G401 (cell line): ENCODE measurements around the gene TNXB. TPM values are rescaled to one million over a fixed set of nuclear protein-coding genes. Genes with fewer than 3 reads are reported as not detected.
"Not testable (repeated sequence)": the region's sequence is repeated elsewhere in the genome, so short reads cannot be mapped to it uniquely, and the experiment has no call there.

Experiments used
- DNase-seq: peaks from one replicate; pipeline ENCODE4 v3.0.0-alpha.2; 2015; ENCODE audit warnings: low spot score
- in situ Hi-C: cut with HindIII; loops from 2 replicates; pipeline ENCODE4 v1.10.0; 2016; ENCODE audit warnings: low sequenced_read_pairs, mixed read lengths
- total RNA-seq: library from RNA; depleted of rRNA; stranded (reverse); fragments of >200 nt; shearing (Covaris generic); gene quantifications from 2 replicates; pipeline ENCODE4 v1.2.3, GENCODE V29; 2014

TNXB gene
- total RNA-seq, 1 experiment from 2014 or later = not detected

GRCh38 chr6:32144238-32144637, 35.1 kb upstream of the TNXB start:
- DNase-seq, in situ Hi-C loops: not testable (repeated sequence)

GRCh38 chr6:32140420-32141046, 31.4 kb upstream of the TNXB start:
- in situ Hi-C loops = no loop called here
- no peak for DNase-seq

- DNase-seq = no peak
- in situ Hi-C loops = no loop called here
Measured at GRCh38 chr6:32139590-32139989, 30.5 kb upstream of the TNXB start.

- in situ Hi-C loops = no loop called here
- no peak for DNase-seq
Measured at GRCh38 chr6:32137454-32137853, 28.3 kb upstream of the TNXB start.

- DNase-seq = no peak
- in situ Hi-C loops = no loop called here
Measured at GRCh38 chr6:32133786-32134185, 24.6 kb upstream of the TNXB start.

GRCh38 chr6:32132110-32132509, 23.0 kb upstream of the TNXB start:
- in situ Hi-C loops = no loop called here
- DNase-seq = no peak

- no peak for DNase-seq
- in situ Hi-C loops = no loop called here
Measured at GRCh38 chr6:32131439-32131948, 22.4 kb upstream of the TNXB start.

GRCh38 chr6:32129297-32130088, 20.4 kb upstream of the TNXB start:
- no peak for DNase-seq
- in situ Hi-C loops = loop anchor here (5.0 kb wide), 1 partner anchor 53 kb away; the partner anchor contains the start of gene AGER

GRCh38 chr6:32128751-32129296, 19.7 kb upstream of the TNXB start:
- no peak for DNase-seq
- in situ Hi-C loops = loop anchor here (5.0 kb wide), 1 partner anchor 53 kb away; the partner anchor contains the start of gene AGER

GRCh38 chr6:32127717-32128592, 18.8 kb upstream of the TNXB start, which contains the start of gene ATF6B:
Gene ATF6B (minus strand): TSS chr6:32128246. CDS start chr6:32128207, 39 bp downstream.
- DNase-seq = peak; percentile 100
- in situ Hi-C loops = loop anchor here (5.0 kb wide), 1 partner anchor 54 kb away; the partner anchor contains the start of gene AGER

- no peak for DNase-seq
- in situ Hi-C loops = loop anchor here (5.0 kb wide), 1 partner anchor 55 kb away; the partner anchor contains the start of gene AGER
Measured at GRCh38 chr6:32127409-32127716, 18.2 kb upstream of the TNXB start.

GRCh38 chr6:32126880-32127279, 17.7 kb upstream of the TNXB start:
- in situ Hi-C loops = loop anchor here (5.0 kb wide), 1 partner anchor 55 kb away; the partner anchor contains the start of gene AGER
- DNase-seq = no peak

GRCh38 chr6:32123681-32124080, 14.5 kb upstream of the TNXB start:
- peak; percentile 71 for DNase-seq
- in situ Hi-C loops = no loop called here

- no peak for DNase-seq
- in situ Hi-C loops = no loop called here
Measured at GRCh38 chr6:32120573-32121059, 11.5 kb upstream of the TNXB start.

GRCh38 chr6:32118782-32119628, 9.9 kb upstream of the TNXB start:
- in situ Hi-C loops = no loop called here
- peak; percentile 90 for DNase-seq

GRCh38 chr6:32117461-32117860, 8.3 kb upstream of the TNXB start:
- DNase-seq = no peak
- in situ Hi-C loops = no loop called here

GRCh38 chr6:32116674-32117073, 7.5 kb upstream of the TNXB start:
- peak; percentile 45 for DNase-seq
- in situ Hi-C loops = no loop called here

- in situ Hi-C loops = no loop called here
- DNase-seq = no peak
Measured at GRCh38 chr6:32115623-32116022, 6.5 kb upstream of the TNXB start.
